HG03060 (cell line): Measurements from ENCODE around the gene TNK1.
A peak's percentile ranks its signal among the peaks of the same experiment; 100 is the strongest.

Source experiments
- ATAC-seq: cut with Tn5 transposase; IDR thresholded peaks from one replicate; pipeline ENCODE4 v1.9.1; 2021; ENCODE audit warnings: low read depth, moderate number of reproducible peaks; ENCODE audit not compliant: unreplicated experiment

The TNK1 gene

GRCh38 chr17:7388856-7389255 is 8.0 kb downstream of the TNK1 start:
- ATAC-seq = no peak

- ATAC-seq = no peak
Observed at GRCh38 chr17:7389924-7390910, 9.3 kb downstream of the TNK1 start.

- no peak for ATAC-seq
Observed at GRCh38 chr17:7391307-7391706, 10.4 kb downstream of the TNK1 start.

- ATAC-seq = no peak
Observed at GRCh38 chr17:7392696-7393612, 12.1 kb downstream of the TNK1 start.

GRCh38 chr17:7393613-7394451 is 12.9 kb downstream of the TNK1 start:
- ATAC-seq = peak; percentile 17

- peak; percentile 44 for ATAC-seq
Observed at GRCh38 chr17:7394452-7395191, 13.7 kb downstream of the TNK1 start, which contains the start of gene PLSCR3. PLSCR3 (minus strand) TSS chr17:7394525; CDS start chr17:7394110, 415 bp downstream.

- no peak for ATAC-seq
Observed at GRCh38 chr17:7396147-7396546, 15.3 kb downstream of the TNK1 start.

GRCh38 chr17:7398612-7399011 is 17.7 kb downstream of the TNK1 start:
- ATAC-seq = no peak

- ATAC-seq = no peak
Observed at GRCh38 chr17:7403043-7403726, 22.3 kb downstream of the TNK1 start.

GRCh38 chr17:7403727-7403976 is 22.8 kb downstream of the TNK1 start:
- ATAC-seq = no peak

GRCh38 chr17:7403977-7404736 is 23.3 kb downstream of the TNK1 start, which contains the start of gene TMEM256:
TMEM256 (minus strand) TSS chr17:7404097; CDS start chr17:7404084, 13 bp downstream.
- ATAC-seq = peak; percentile 75

- no peak for ATAC-seq
Observed at GRCh38 chr17:7404737-7405349, 24.0 kb downstream of the TNK1 start.

- no peak for ATAC-seq
Observed at GRCh38 chr17:7405350-7406234, 24.7 kb downstream of the TNK1 start.

- no peak for ATAC-seq
Observed at GRCh38 chr17:7406235-7406825, 25.4 kb downstream of the TNK1 start.

- no peak for ATAC-seq
Observed at GRCh38 chr17:7407082-7407481, 26.2 kb downstream of the TNK1 start.

GRCh38 chr17:7407485-7408251 is 26.8 kb downstream of the TNK1 start, which contains the start of gene NLGN2:
NLGN2 (plus strand) TSS chr17:7407845; CDS start chr17:7408256, 411 bp downstream.
- no peak for ATAC-seq
